B cell (primary cell): ENCODE measurements around the gene EXOC3L1. TPM values are rescaled to one million over a fixed set of nuclear protein-coding genes. Genes with fewer than 3 reads are reported as not detected.

Experiments
- ATAC-seq: fragments of 200-7000 bp; cut with Tn5 transposase; one replicate; pipeline ENCODE4 v1.10.0; 2021; ENCODE audit warnings: low read depth, mild to moderate bottlenecking, moderate number of reproducible peaks, moderate library complexity
- CTCF ChIA-PET: fragments of 350-600 bp; sonication (Branson Sonifier 250); formaldehyde crosslinking; loops from one replicate; lab custom pipeline; 2021; ENCODE audit warnings: antibody characterized with exemption, inconsistent platforms; lab: Charles Lee
- POLR2A ChIA-PET: fragments of 350-600 bp; sonication (Branson Sonifier 250); formaldehyde crosslinking; loops from one replicate; lab custom pipeline; 2021; ENCODE audit warnings: antibody characterized with exemption; lab: Charles Lee
- DNase-seq: peaks from one replicate; pipeline ENCODE4 v3.0.0; 2013
- H2AFZ ChIP-seq: 2 replicates; pipeline ENCODE4 v1.6.1; 2012; ENCODE audit warnings: mild to moderate bottlenecking, low read depth, low read length; ENCODE audit not compliant: insufficient read depth, poor library complexity, severe bottlenecking
- H3K27ac ChIP-seq, 2 donors: 1 replicate in 1 of 2; 2 replicates in 1 of 2; pipeline ENCODE4 v1.5.1; 2012 to 2013; ENCODE audit warnings: low read length in 2 of 2, mild to moderate bottlenecking in 2 of 2, moderate library complexity in 1 of 2
- H3K27me3 ChIP-seq, 4 experiments: fragments of 200-600 bp in 1 of 4; sonication (generic) in 1 of 4; replicated peaks in 1 of 4; 1 replicate in 2 of 4; 2 replicates in 2 of 4; pipeline versions ENCODE4 v1.6.1 to v1.7.0; 2013 to 2016; ENCODE audit warnings: low read length in 3 of 4, mild to moderate bottlenecking in 2 of 4, mixed read lengths in 1 of 4, moderate library complexity in 1 of 4; ENCODE audit not compliant: insufficient read depth in 4 of 4, control insufficient read depth in 3 of 4; ENCODE audit errors: control extremely low read depth in 1 of 4
- H3K36me3 ChIP-seq, 2 experiments: replicated peaks in 1 of 2; 1 replicate in 1 of 2; 2 replicates in 1 of 2; pipeline versions ENCODE4 v1.6.1 to v1.7.1; 2013; ENCODE audit warnings: low read length in 1 of 2; ENCODE audit not compliant: insufficient read depth in 2 of 2, control insufficient read depth in 1 of 2; ENCODE audit errors: control extremely low read depth in 1 of 2, extremely low read depth in 1 of 2
- H3K4me1 ChIP-seq, 2 donors: fragments of 200-600 bp in 1 of 2; sonication (generic) in 1 of 2; 1 replicate in 1 of 2; 2 replicates in 1 of 2; pipeline versions ENCODE4 v1.5.1 to v1.6.1; 2013 to 2017; ENCODE audit warnings: low read length in 2 of 2; ENCODE audit not compliant: control insufficient read depth in 2 of 2, insufficient read depth in 2 of 2
- H3K4me2 ChIP-seq: replicated peaks from 2 replicates; pipeline ENCODE3; 2012; ENCODE audit warnings: mild to moderate bottlenecking, low read depth, low read length; ENCODE audit not compliant: poor library complexity, severe bottlenecking
- H3K4me3 ChIP-seq, 5 experiments: fragments of 200-600 bp in 1 of 5; sonication (generic) in 1 of 5; 1 replicate in 3 of 5; 2 replicates in 2 of 5; pipeline versions ENCODE4 v1.5.1 to v1.7.0; 2011 to 2016; ENCODE audit warnings: low read length in 4 of 5, mild to moderate bottlenecking in 4 of 5, low read depth in 2 of 5, control low read depth in 1 of 5, moderate library complexity in 1 of 5; ENCODE audit not compliant: insufficient read depth in 1 of 5; ENCODE audit errors: control extremely low read depth in 1 of 5, extremely low read depth in 1 of 5
- H3K79me2 ChIP-seq: fragments of 200-600 bp; sonication (generic); one replicate; pipeline ENCODE4 v1.6.0; 2016; ENCODE audit warnings: low read length; ENCODE audit not compliant: control insufficient read depth, insufficient read depth
- H3K9ac ChIP-seq: fragments of 200-600 bp; sonication (generic); 2 replicates; pipeline ENCODE4 v1.6.1; 2017; ENCODE audit warnings: mild to moderate bottlenecking, low read length, moderate library complexity
- H3K9me3 ChIP-seq, 3 donors: one replicate each; pipeline versions ENCODE4 v1.6.1 to v1.7.1; 2013; ENCODE audit warnings: low read length in 2 of 3; ENCODE audit not compliant: control insufficient read depth in 2 of 3, insufficient read depth in 1 of 3; ENCODE audit errors: control extremely low read depth in 1 of 3
- H4K20me1 ChIP-seq: 2 replicates; pipeline ENCODE4 v1.6.0; 2012; ENCODE audit warnings: mild to moderate bottlenecking, low read length; ENCODE audit not compliant: insufficient read depth, control insufficient read depth, poor library complexity, severe bottlenecking
- H3K27ac Mint-ChIP-seq: one replicate; pipeline ENCODE4 v1.8.0; 2021; ENCODE audit warnings: mixed read lengths
- H3K27me3 Mint-ChIP-seq: one replicate; pipeline ENCODE4 v1.8.0; 2021; ENCODE audit warnings: mixed read lengths
- H3K4me1 Mint-ChIP-seq: one replicate; pipeline ENCODE4 v1.8.0; 2021; ENCODE audit warnings: mixed read lengths
- H3K4me3 Mint-ChIP-seq: one replicate; pipeline ENCODE4 v1.8.0; 2021; ENCODE audit warnings: mixed read lengths
- H3K9me3 Mint-ChIP-seq: one replicate; pipeline ENCODE4 v1.8.0; 2022; ENCODE audit warnings: mixed read lengths; ENCODE audit not compliant: insufficient read depth
- CTCF ChIP-seq: fragments of 200-600 bp; IDR thresholded peaks from one replicate; pipeline ENCODE4 v1.8.0; 2022; ENCODE audit warnings: antibody characterized with exemption, mild to moderate bottlenecking
- EZH2 ChIP-seq: IDR thresholded peaks from 2 replicates; pipeline ENCODE4 v1.6.1; 2012; ENCODE audit warnings: borderline replicate concordance, low read depth, mild to moderate bottlenecking, moderate library complexity, low read length; ENCODE audit not compliant: insufficient read depth, poor library complexity, severe bottlenecking
- WGBS: methylation state at CpG from one replicate; pipeline ENCODE4 v1.1.5; 2013; ENCODE audit warnings: missing lambda C conversion rate; ENCODE audit not compliant: insufficient coverage; 5-methylcytosine and 5-hydroxymethylcytosine counted together
- intact Hi-C: fragments of 100-400 bp; cut with micrococcal nuclease; formaldehyde crosslinking; loops from one replicate; pipeline ENCODE4 v1.10.0; 2022
- polyA plus RNA-seq: library from polyadenylated mRNA; depleted of rRNA; stranded (reverse); fragments of >200 nt; gene quantifications from 2 replicates; pipeline ENCODE4 v1.2.3, GENCODE V29; 2012
- total RNA-seq, 2 donors: library from RNA; stranded (reverse); fragments of 120-200 nt in 1 of 2; gene quantifications; 1 replicate in 1 of 2; 2 replicates in 1 of 2; pipeline versions ENCODE4 v1.2.3 to v1.2.4, GENCODE V29; 2013 to 2022

Gene EXOC3L1
- total and polyA plus RNA-seq, 2 donors (not counting 1 experiment from before 2014, with no cell fraction given): not detected

- Histone ChIP-seq H3K79me2 (peaks cover 3% of the 10 kb centered on the region), H3K36me3 (no peaks in the 10 kb centered on the region), H4K20me1 (no peaks in the 10 kb centered on the region), H3K4me1 (peaks cover 23 to 25% of the 10 kb centered on the region in 2 donors), H3K4me2 (no peak overlapping the region), H3K27ac (no peak overlapping the region), H2AFZ (no peak overlapping the region), H3K9ac (no peak overlapping the region), H3K9me3 (peaks cover 0 to 3% (median 0%) of the 10 kb centered on the region in 3 donors), H3K27me3 (peaks cover 0 to 28% (median 6%) of the 10 kb centered on the region in 4 experiments), H3K4me3 (no peak overlapping the region)
- ChIA-PET CTCF (interaction anchor here (2.5 kb wide), 1 partner anchor 208 kb away, joined by 27 read pairs; no protein-coding TSS in a partner anchor), POLR2A (no interaction called here)
- H3K27ac Mint-ChIP-seq: no peak overlapping the region
- DNase-seq: no peak
- WGBS: 84% methylated on average over 2 of the region's 5 CpGs
- peaks cover 16% of the 10 kb centered on the region for H3K4me1 Mint-ChIP-seq
- intact Hi-C loops: no loop called here
- no peak overlapping the region for H3K4me3 Mint-ChIP-seq
- ATAC-seq: no peak
- TF ChIP-seq CTCF (no peak), EZH2 (no peak)
- no peaks in the 10 kb centered on the region for H3K9me3 Mint-ChIP-seq
- peaks cover 11% of the 10 kb centered on the region for H3K27me3 Mint-ChIP-seq
Measured at GRCh38 chr16:67186550-67186950, 3.4 kb downstream of the EXOC3L1 start.

- Histone ChIP-seq H4K20me1 (no peaks in the 10 kb centered on the region), H3K4me3 (no peak overlapping the region), H3K79me2 (no peaks in the 10 kb centered on the region), H3K36me3 (no peaks in the 10 kb centered on the region), H3K9ac (no peak overlapping the region), H3K27me3 (peaks cover 0 to 31% (median 6%) of the 10 kb centered on the region in 4 experiments), H3K4me2 (peak overlapping the region; percentile 99), H2AFZ (peak overlapping the region; percentile 16), H3K4me1 (peaks cover 20 to 22% of the 10 kb centered on the region in 2 donors), H3K27ac (no peak overlapping the region), H3K9me3 (peaks cover 0 to 3% (median 0%) of the 10 kb centered on the region in 3 donors)
- ChIA-PET POLR2A (no interaction called here), CTCF (interaction anchor here (0.9 to 2.5 kb wide), 25 partner anchors 9 to 295 kb away, joined by 3 to 27 read pairs (median 5); partner anchors contain the start of genes ATP6V0D1, FBXL8, FHOD1 and NOL3)
- peak; percentile 46 for TF ChIP-seq CTCF
- no peak for TF ChIP-seq EZH2
- peaks cover 13% of the 10 kb centered on the region for H3K4me1 Mint-ChIP-seq
- WGBS: 24% methylated on average over 4 of the region's 12 CpGs
- H3K4me3 Mint-ChIP-seq: peak overlapping the region; percentile 93
- H3K27me3 Mint-ChIP-seq: peaks cover 11% of the 10 kb centered on the region
- intact Hi-C loops: loop anchor here (1.0 to 2.0 kb wide), 3 partner anchors 61 to 231 kb away; partner anchors contain the start of genes FHOD1 and PHAF1
- no peaks in the 10 kb centered on the region for H3K9me3 Mint-ChIP-seq
- no peak for ATAC-seq
- H3K27ac Mint-ChIP-seq: peak overlapping the region; percentile 82
- no peak for DNase-seq
Measured at GRCh38 chr16:67185651-67186134, 4.2 kb downstream of the EXOC3L1 start.
